SHP77 (cell line): Measurements from ENCODE around the gene CDYL.
A peak's percentile ranks its signal among the peaks of the same experiment; 100 is the strongest.
"Not testable (repeated sequence)": the region's sequence is repeated elsewhere in the genome, so short reads cannot be mapped to it uniquely, and the experiment has no call there.

Source experiments
- DNase-seq, 2 experiments: peaks; one replicate each; lab custom pipeline; 2025; lab: John Stamatoyannopoulos, UW

Gene CDYL

GRCh38 chr6:4848382-4849068, 72.3 kb downstream of the CDYL start:
- DNase-seq = peak in 1 of 2 experiments; percentile 42

- no peak for DNase-seq
Observed at GRCh38 chr6:4849226-4850022, 73.2 kb downstream of the CDYL start.

GRCh38 chr6:4851035-4851434, 74.8 kb downstream of the CDYL start:
- no peak for DNase-seq

- not testable (repeated sequence) for DNase-seq
Observed at GRCh38 chr6:4852186-4852585, 76.0 kb downstream of the CDYL start.

- no peak for DNase-seq
Observed at GRCh38 chr6:4852938-4853337, 76.7 kb downstream of the CDYL start.

GRCh38 chr6:4853349-4853748, 77.1 kb downstream of the CDYL start:
- no peak for DNase-seq

GRCh38 chr6:4853782-4854511, 77.7 kb downstream of the CDYL start:
- DNase-seq = no peak

GRCh38 chr6:4856785-4857184, 80.6 kb downstream of the CDYL start:
- DNase-seq = no peak

- no peak for DNase-seq
Observed at GRCh38 chr6:4858194-4859015, 82.2 kb downstream of the CDYL start.

- no peak for DNase-seq
Observed at GRCh38 chr6:4860387-4860786, 84.2 kb downstream of the CDYL start.

GRCh38 chr6:4861564-4861963, 85.4 kb downstream of the CDYL start:
- no peak for DNase-seq

GRCh38 chr6:4864519-4864918, 88.3 kb downstream of the CDYL start:
- DNase-seq = no peak

- DNase-seq = not testable (repeated sequence)
Observed at GRCh38 chr6:4865006-4865405, 88.8 kb downstream of the CDYL start.

GRCh38 chr6:4870821-4871494, 94.8 kb downstream of the CDYL start:
- no peak for DNase-seq

GRCh38 chr6:4871825-4872224, 95.6 kb downstream of the CDYL start:
- DNase-seq = no peak

GRCh38 chr6:4872841-4873240, 96.6 kb downstream of the CDYL start:
- no peak for DNase-seq

- DNase-seq = no peak
Observed at GRCh38 chr6:4873928-4874327, 97.7 kb downstream of the CDYL start.

GRCh38 chr6:4879741-4880275, 103.6 kb downstream of the CDYL start:
- no peak for DNase-seq

GRCh38 chr6:4880363-4880762, 104.2 kb downstream of the CDYL start:
- DNase-seq = no peak

GRCh38 chr6:4883298-4883697, 107.1 kb downstream of the CDYL start:
- peak in 1 of 2 experiments; percentile 14 for DNase-seq
